Body of pancreas (tissue), 4 donors: Measurements from ENCODE around the gene MLPH. TPM values are rescaled to one million over a fixed set of nuclear protein-coding genes. Genes with fewer than 3 reads are reported as not detected.

Experiments
- ATAC-seq: fragments of 150-250 bp; one replicate; pipeline ENCODE4 v1.9.1; 2016
- DNase-seq, 4 donors: peaks; one replicate each; pipeline ENCODE4 v3.0.0-alpha.2; 2019
- H3K27ac ChIP-seq, 4 donors: fragments of 200-600 bp; sonication (generic); 1 replicate in 3 of 4; 2 replicates in 1 of 4; pipeline versions ENCODE4 v1.5.1 to v1.6.1; 2016 to 2019; ENCODE audit warnings: mild to moderate bottlenecking in 1 of 4, mixed read lengths in 1 of 4, moderate library complexity in 1 of 4
- H3K27me3 ChIP-seq, 2 donors: fragments of 200-600 bp; sonication (generic); one replicate each; pipeline ENCODE4 v1.6.0; 2016; ENCODE audit warnings: mild to moderate bottlenecking in 1 of 2
- H3K36me3 ChIP-seq, 2 donors: fragments of 200-600 bp; sonication (generic); replicated peaks in 1 of 2; 2 replicates each; pipeline ENCODE4 v1.5.1; 2016; ENCODE audit warnings: low read depth in 2 of 2; ENCODE audit not compliant: insufficient read depth in 1 of 2
- H3K4me1 ChIP-seq: fragments of 200-600 bp; sonication (generic); one replicate; pipeline ENCODE4 v1.6.0; 2016
- H3K4me3 ChIP-seq, 2 donors: fragments of 200-600 bp; sonication (generic); 1 replicate in 1 of 2; 2 replicates in 1 of 2; pipeline ENCODE4 v1.5.1; 2016 to 2019
- H3K9me3 ChIP-seq, 3 donors: fragments of 200-600 bp; sonication (generic); 1 replicate in 2 of 3; 2 replicates in 1 of 3; pipeline ENCODE4 v1.5.1; 2016
- POLR2A ChIP-seq, 3 donors: fragments of 450-650 bp; IDR thresholded peaks; one replicate each; pipeline ENCODE4 v1.6.1; 2016; ENCODE audit warnings: antibody characterized with exemption in 3 of 3, mild to moderate bottlenecking in 2 of 3
- WGBS, 2 donors: methylation state at CpG; one replicate each; pipeline ENCODE4 v1.1.5; 2017; 5-methylcytosine and 5-hydroxymethylcytosine counted together
- intact Hi-C: fragments of 100-400 bp; cut with DNase I; formaldehyde crosslinking; loops from one replicate; pipeline ENCODE4 v1.15.1; 2023
- total RNA-seq, 2 donors: library from RNA; depleted of rRNA; stranded (reverse); fragments of >200 nt; gene quantifications; one replicate each; pipeline ENCODE4 v1.1.0, GENCODE V29; 2016
- TF ChIP-seq, protein P1 (sequence below), 7 experiments: fragments of 450-650 bp in 4 of 7; fragments of 200-600 bp in 3 of 7; sonication (generic) in 3 of 7; IDR thresholded peaks; one replicate each; pipeline ENCODE4 v1.5.1; 2016 to 2019; ENCODE audit warnings: antibody characterized with exemption in 7 of 7

The MLPH gene
- total RNA-seq, 2 donors from 2014 or later, result 30.3 to 64.3 TPM

DNA sequence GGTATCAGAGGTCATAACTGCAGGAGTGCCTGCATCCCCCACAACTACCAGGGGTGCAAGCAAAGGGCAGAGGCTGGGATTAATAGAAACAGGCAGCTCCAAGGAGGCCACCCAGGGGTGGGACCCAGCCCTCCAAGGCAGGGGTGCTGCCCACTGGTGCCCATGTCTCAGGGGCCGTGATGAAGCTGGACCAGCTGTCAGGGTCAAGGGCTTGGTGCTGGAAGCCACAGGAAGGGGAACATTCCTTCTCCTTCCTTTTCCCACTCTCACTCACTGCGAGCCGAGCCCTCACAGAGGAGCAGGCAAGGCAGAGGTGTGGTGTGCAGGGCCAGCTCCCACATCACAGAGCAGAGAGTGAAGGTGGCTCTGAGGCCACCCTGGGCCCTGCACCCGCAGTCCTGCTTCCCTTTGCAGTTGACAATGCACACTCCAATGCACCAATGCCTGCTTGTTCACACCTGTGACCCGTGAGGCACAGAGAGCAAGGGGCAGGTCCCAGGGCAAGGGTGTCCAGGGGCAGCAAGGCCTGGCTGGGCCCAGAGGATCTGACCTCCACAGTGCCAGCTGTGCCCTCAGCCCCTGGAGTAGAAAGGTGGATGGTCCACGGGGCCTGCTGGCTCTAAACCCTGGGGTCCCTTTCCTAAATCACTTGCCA lies 28.7 kb downstream of the MLPH start:
- no peak overlapping the region for H3K27ac ChIP-seq
- DNase-seq, result no peak
- WGBS, 2 donors, result 86 to 92% methylated on average over 4 to 6 of the region's 6 CpGs
- peaks cover 16% of the 10 kb centered on the region for H3K4me1 ChIP-seq
- no peaks in the 10 kb centered on the region for H3K36me3 ChIP-seq
- intact Hi-C loops, result loop anchor here (5.0 kb wide), 1 partner anchor 52 kb away; the partner anchor contains the start of gene PRLH
- H3K4me3 ChIP-seq, result no peak overlapping the region
- no peak for TF ChIP-seq POLR2A (IDR thresholded peaks at IDR 0.05)
- TF ChIP-seq, protein P1, sequence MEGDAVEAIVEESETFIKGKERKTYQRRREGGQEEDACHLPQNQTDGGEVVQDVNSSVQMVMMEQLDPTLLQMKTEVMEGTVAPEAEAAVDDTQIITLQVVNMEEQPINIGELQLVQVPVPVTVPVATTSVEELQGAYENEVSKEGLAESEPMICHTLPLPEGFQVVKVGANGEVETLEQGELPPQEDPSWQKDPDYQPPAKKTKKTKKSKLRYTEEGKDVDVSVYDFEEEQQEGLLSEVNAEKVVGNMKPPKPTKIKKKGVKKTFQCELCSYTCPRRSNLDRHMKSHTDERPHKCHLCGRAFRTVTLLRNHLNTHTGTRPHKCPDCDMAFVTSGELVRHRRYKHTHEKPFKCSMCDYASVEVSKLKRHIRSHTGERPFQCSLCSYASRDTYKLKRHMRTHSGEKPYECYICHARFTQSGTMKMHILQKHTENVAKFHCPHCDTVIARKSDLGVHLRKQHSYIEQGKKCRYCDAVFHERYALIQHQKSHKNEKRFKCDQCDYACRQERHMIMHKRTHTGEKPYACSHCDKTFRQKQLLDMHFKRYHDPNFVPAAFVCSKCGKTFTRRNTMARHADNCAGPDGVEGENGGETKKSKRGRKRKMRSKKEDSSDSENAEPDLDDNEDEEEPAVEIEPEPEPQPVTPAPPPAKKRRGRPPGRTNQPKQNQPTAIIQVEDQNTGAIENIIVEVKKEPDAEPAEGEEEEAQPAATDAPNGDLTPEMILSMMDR (IDR thresholded peaks at IDR 0.05), result no peak
- no peaks in the 10 kb centered on the region for H3K27me3 ChIP-seq
- H3K9me3 ChIP-seq, result no peaks in the 10 kb centered on the region
- no peak for ATAC-seq

- H3K4me1 ChIP-seq, result peaks cover 13% of the 10 kb centered on the region
- TF ChIP-seq POLR2A (IDR thresholded peaks at IDR 0.05), result no peak
- TF ChIP-seq, protein P1 (IDR thresholded peaks at IDR 0.05), result no peak
- DNase-seq (no peak), ATAC-seq (no peak)
- no peaks in the 10 kb centered on the region for H3K27me3 ChIP-seq
- WGBS, 2 donors, result 48 to 81% methylated on average over 4 of the region's 4 CpGs
- H3K4me3 ChIP-seq, result no peak overlapping the region
- H3K36me3 ChIP-seq, result no peaks in the 10 kb centered on the region
- intact Hi-C loops, result loop anchor here (5.0 kb wide), 1 partner anchor 50 kb away; the partner anchor contains the start of gene PRLH
- H3K27ac ChIP-seq, result no peak overlapping the region
- H3K9me3 ChIP-seq, result no peaks in the 10 kb centered on the region
Observed at GRCh38 chr2:237517163-237517562, 30.1 kb downstream of the MLPH start.

- no peaks in the 10 kb centered on the region for H3K9me3 ChIP-seq
- H3K36me3 ChIP-seq, result no peaks in the 10 kb centered on the region
- ATAC-seq (no peak), DNase-seq (no peak)
- TF ChIP-seq POLR2A (IDR thresholded peaks at IDR 0.05), result no peak
- TF ChIP-seq, protein P1 (IDR thresholded peaks at IDR 0.05), result no peak
- no peak overlapping the region for H3K27ac ChIP-seq
- H3K4me3 ChIP-seq, result no peak overlapping the region
- H3K4me1 ChIP-seq, result peaks cover 7% of the 10 kb centered on the region
- WGBS, 2 donors, result 74 to 87% methylated on average over 1 of the region's 1 CpG
- intact Hi-C loops, result loop anchor here (5.0 kb wide), 1 partner anchor 49 kb away; the partner anchor contains the start of gene PRLH
- H3K27me3 ChIP-seq, result no peaks in the 10 kb centered on the region
Observed at GRCh38 chr2:237517990-237518389, 30.9 kb downstream of the MLPH start.

DNA sequence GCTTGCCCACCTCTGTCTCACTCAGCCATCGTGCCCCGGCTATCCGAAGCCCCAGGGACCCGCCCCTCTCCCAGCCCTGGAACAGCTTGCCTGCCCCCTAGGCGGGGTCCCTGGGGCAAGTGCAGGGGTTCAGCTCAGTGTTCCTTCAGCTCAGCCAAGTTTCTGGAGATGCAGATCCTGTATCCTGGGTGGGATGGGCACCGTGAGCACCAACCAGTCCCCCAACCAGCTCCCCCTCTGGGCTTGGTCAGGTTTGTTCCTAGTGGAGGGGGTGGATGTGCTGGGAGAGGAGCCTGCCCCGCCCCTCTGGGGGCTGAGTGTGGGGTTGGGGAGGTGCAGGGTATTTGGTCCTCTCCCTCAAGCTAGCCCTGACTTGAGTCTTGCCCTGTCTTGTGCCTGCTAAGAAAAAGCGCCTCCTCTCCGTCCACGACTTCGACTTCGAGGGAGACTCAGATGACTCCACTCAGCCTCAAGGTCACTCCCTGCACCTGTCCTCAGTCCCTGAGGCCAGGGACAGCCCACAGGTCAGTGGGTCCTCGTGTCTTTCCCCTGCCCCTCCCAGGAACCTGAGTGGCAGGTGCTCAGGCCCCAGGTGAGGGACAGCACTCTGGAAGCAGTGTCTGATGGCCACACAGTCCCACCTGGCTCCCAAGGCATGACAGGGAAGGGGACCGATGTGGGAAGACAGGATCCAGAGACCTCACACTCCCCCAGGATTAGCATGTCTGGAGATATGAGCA lies 32.6 kb downstream of the MLPH start:
- 69 to 85% methylated on average over 13 of the region's 14 CpGs for WGBS, 2 donors
- no peak for ATAC-seq
- Histone ChIP-seq H3K27ac (no peak overlapping the region), H3K4me1 (no peaks in the 10 kb centered on the region), H3K27me3 (no peaks in the 10 kb centered on the region), H3K4me3 (no peak overlapping the region), H3K36me3 (no peaks in the 10 kb centered on the region), H3K9me3 (no peaks in the 10 kb centered on the region)
- DNase-seq, result no peak
- intact Hi-C loops, result loop anchor here (5.0 kb wide), 1 partner anchor 48 kb away; the partner anchor contains the start of gene PRLH
- TF ChIP-seq POLR2A (IDR thresholded peaks at IDR 0.05), result no peak
- TF ChIP-seq, protein P1 (IDR thresholded peaks at IDR 0.05), result no peak
